ENCODE measurements around the gene LRRC73. TPM values are rescaled to one million over a fixed set of nuclear protein-coding genes. Genes with fewer than 3 reads are reported as not detected.

The LRRC73 gene
- total RNA-seq, 2 experiments from 2014 or later, result 0.11 to 0.18 TPM

DNA sequence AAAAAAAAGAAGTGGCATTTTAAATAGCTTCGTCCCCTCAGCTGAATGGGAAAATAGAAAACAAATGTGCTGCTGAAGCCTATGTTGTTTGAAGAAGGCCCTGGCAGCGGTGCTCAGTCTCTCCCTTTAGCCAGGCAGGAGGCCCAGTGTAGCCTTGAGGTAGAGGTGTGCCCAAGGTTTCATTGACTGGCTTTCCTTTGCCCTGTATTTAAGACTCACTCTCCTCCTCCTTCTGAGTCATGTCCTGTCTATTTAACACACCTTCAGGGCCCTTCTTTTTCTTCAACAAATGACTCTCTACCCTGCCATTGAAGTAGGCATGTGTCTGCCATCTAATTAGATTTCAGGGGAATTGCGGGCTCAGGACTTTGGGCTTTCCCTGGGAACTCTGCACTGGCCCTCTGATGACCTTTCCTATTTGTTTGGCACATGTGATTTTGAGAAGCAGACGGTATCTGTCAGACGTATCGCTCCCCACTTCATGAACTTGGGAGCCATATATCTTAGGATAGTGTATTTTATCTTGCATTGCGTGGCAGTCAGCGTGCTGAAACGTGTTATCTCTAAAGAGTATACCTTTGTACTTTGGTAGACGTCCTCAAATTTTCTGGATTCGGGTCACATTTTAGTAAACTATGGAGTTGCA, 28.4 kb downstream of the LRRC73 start:
- H3K9me3 Mint-ChIP-seq, result no peaks in the 10 kb centered on the region
- H3K4me3 Mint-ChIP-seq, result no peak overlapping the region
- POLR2A ChIA-PET, result interaction anchor here (0.6 to 0.8 kb wide), 2 partner anchors 24 to 918 kb away, joined by 3 read pairs; no protein-coding TSS in a partner anchor
- peak; percentile 25 for ATAC-seq
- DNase-seq, result no peak
- no peaks in the 10 kb centered on the region for H3K27me3 Mint-ChIP-seq
- no peak overlapping the region for H3K27ac Mint-ChIP-seq
- TF ChIP-seq CTCF (IDR thresholded peaks at IDR 0.05), result no peak
- peaks cover 10% of the 10 kb centered on the region for H3K36me3 Mint-ChIP-seq (ENCODE audit: low read depth)
- peaks cover 49% of the 10 kb centered on the region for H3K4me1 Mint-ChIP-seq (ENCODE audit: low read depth)
- intact Hi-C loops (cut with micrococcal nuclease), result no loop called here
- CTCF ChIA-PET, result no interaction called here

DNA sequence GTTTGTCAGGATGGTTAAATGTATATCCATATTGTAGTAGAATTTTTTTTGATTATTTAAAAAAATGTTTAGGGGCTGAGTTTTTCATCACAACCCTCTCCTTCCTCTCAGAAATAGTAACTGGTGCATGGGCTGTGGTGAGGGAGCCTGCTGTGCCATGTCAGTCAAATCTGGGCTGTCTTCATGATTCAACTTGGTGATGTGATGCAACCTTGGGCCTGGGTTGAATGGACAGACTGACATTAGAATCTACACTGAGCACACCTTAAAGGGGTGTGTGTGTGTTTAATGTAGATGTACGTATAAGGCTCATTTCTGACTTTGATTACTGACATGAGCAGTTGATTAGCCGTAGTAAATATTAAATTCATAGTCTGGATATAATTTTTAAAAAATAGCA, 29.1 kb downstream of the LRRC73 start:
- POLR2A ChIA-PET, result interaction anchor here (0.6 kb wide), 1 partner anchor 195 kb away, joined by 3 read pairs; no protein-coding TSS in a partner anchor
- no peak for ATAC-seq
- Mint-ChIP-seq H3K27me3 (no peaks in the 10 kb centered on the region), H3K4me1 (ENCODE audit: low read depth) (peaks cover 52% of the 10 kb centered on the region), H3K9me3 (no peaks in the 10 kb centered on the region), H3K27ac (peak overlapping the region; percentile 27), H3K4me3 (no peak overlapping the region), H3K36me3 (ENCODE audit: low read depth) (peaks cover 10% of the 10 kb centered on the region)
- CTCF ChIA-PET, result interaction anchor here (0.7 kb wide), 1 partner anchor 20 kb away, joined by 3 read pairs; no protein-coding TSS in a partner anchor
- intact Hi-C loops (cut with micrococcal nuclease), result no loop called here
- DNase-seq, result peak; percentile 40
- no peak for TF ChIP-seq CTCF (IDR thresholded peaks at IDR 0.05)

DNA sequence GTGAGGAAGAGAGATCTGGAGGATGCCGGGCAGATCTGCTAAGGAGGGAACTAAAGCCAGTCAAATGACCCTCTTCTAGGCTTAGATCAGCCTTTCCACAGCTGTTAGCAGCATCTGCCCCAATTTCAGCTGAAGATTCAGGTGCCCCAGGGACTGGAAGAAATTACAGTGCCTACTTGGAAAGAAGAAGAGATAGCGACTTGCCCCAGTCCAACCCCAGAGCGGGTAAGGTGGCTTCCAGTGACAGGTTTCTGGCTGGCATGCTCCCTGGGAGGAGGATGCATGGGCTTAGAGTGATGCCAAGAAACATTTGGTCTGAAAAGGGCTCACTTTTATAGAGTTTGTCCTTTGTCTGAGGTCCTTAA, 32.2 kb downstream of the LRRC73 start:
- intact Hi-C loops (cut with micrococcal nuclease), result no loop called here
- Mint-ChIP-seq H3K9me3 (no peaks in the 10 kb centered on the region), H3K27ac (peak overlapping the region; percentile 89), H3K27me3 (no peaks in the 10 kb centered on the region), H3K4me3 (peak overlapping the region; percentile 94), H3K36me3 (ENCODE audit: low read depth) (peaks cover 10% of the 10 kb centered on the region), H3K4me1 (ENCODE audit: low read depth) (peaks cover 50% of the 10 kb centered on the region)
- TF ChIP-seq CTCF (IDR thresholded peaks at IDR 0.05), result no peak
- CTCF ChIA-PET, result interaction anchor here (1.1 to 4.4 kb wide), 5 partner anchors 14 to 209 kb away, joined by 3 to 23 read pairs (median 4); partner anchors contain the start of gene DLK2
- ATAC-seq (no peak), DNase-seq (peak; percentile 9)
- POLR2A ChIA-PET, result interaction anchor here (0.8 to 2.0 kb wide), 12 partner anchors 8 to 152 kb away, joined by 3 to 7 read pairs (median 3); partner anchors contain the start of genes ABCC10 and DLK2

DNA sequence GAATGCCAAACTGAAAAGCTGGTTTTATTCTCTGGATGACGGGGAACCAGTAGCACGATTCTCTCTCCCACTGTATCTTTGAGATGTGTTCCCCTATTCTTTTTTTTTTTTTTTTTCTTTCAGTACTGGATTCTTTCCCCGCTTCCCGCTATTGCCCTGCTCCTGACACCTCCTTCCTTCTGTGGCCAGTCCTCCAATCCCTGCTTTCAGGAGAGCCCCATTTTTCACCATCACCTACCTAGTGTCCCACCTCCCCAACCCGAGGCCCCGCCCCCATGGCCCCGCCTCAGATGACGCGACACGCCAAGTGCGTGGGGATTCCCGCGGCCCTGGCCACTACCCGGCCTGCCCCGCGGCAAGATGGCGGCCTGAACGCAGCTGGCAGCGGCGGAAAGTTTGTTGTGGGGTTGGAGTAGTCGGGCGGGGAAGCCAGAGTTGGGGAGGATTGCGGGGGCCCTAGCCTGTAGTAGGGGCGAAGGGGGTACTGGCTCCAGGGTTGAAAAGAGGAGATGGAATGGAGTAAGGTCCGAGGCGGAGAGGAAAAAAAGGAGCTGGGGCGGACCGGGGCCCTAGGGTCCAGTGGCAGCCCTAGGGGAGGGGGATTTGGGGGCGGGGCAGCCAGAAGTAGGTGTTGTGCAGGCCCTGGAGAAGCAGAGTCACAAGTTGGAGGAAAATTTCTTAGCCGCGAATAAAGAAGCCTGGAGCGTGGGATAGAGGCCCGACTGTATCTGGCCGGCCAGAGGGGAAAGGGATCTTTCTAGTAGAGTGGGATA, 32.7 kb downstream of the LRRC73 start, which contains the start of gene TJAP1:
TJAP1 (plus strand) TSS at position 336 of the 773 bp plus-strand sequence. CDS start 21,432 bp downstream, outside the sequence.
- Mint-ChIP-seq H3K27ac (peak within 1 kb of the TSS; percentile 89), H3K9me3 (no peaks in the 10 kb centered on the region), H3K27me3 (no peaks in the 10 kb centered on the region), H3K4me1 (ENCODE audit: low read depth) (peaks cover 48% of the 10 kb centered on the region), H3K4me3 (peak within 1 kb of the TSS; percentile 94), H3K36me3 (ENCODE audit: low read depth) (peaks cover 10% of the 10 kb centered on the region)
- intact Hi-C loops (cut with micrococcal nuclease), result no loop called here
- ChIA-PET CTCF (interaction anchor here (1.1 to 4.4 kb wide), 8 partner anchors 8 to 209 kb away, joined by 3 to 23 read pairs (median 4); partner anchors contain the start of genes DLK2, POLR1C and YIPF3), POLR2A (interaction anchor here (0.8 to 2.0 kb wide), 13 partner anchors 9 to 153 kb away, joined by 3 to 7 read pairs (median 3); partner anchors contain the start of genes ABCC10, DLK2, POLR1C and YIPF3)
- peak; percentile 98 for DNase-seq
- ATAC-seq, result peak; percentile 100
- no peak for TF ChIP-seq CTCF (IDR thresholded peaks at IDR 0.05)
